Measurements from ENCODE around the gene COL6A5. TPM values are rescaled to one million over a fixed set of nuclear protein-coding genes. Genes with fewer than 3 reads are reported as not detected.

The COL6A5 gene
- total and polyA plus RNA-seq, 2 donors (not counting 1 experiment from before 2014, with no cell fraction given): 0.06 to 0.66 TPM

GRCh38 chr3:130380398-130380797 lies 34.9 kb downstream of the COL6A5 start:
- no peaks in the 10 kb centered on the region for H3K9me3 ChIP-seq (ENCODE audit: control insufficient read depth, insufficient read depth, low read depth, low read length)
- no peak for TF ChIP-seq EZH2 (IDR thresholded peaks at IDR 0.05; ENCODE audit: low read length, missing control alignments)
- no peak for TF ChIP-seq CTCF (conservative IDR thresholded peaks at IDR 0.05 in 1 of 2, IDR thresholded peaks at IDR 0.05 in 1 of 2; ENCODE audit: low read depth in 1 of 2, low read length in 2 of 2)

GRCh38 chr3:130383424-130383823 lies 38.0 kb downstream of the COL6A5 start:
- DNase-seq (ENCODE audit: low read depth in 2 of 2): no peak
- Histone ChIP-seq H3K27ac (ENCODE audit: insufficient read depth, low read length) (no peak overlapping the region), H4K20me1 (ENCODE audit: control insufficient read depth, extremely low read depth, insufficient read depth, low read length) (no peaks in the 10 kb centered on the region), H3K4me3 (replicated peaks in 1 of 4; ENCODE audit: control extremely low read depth in 1 of 4, insufficient read depth in 1 of 4, low read depth in 3 of 4, low read length in 4 of 4) (no peak overlapping the region), H3K79me2 (ENCODE audit: control insufficient read depth, insufficient read depth, low read length) (no peaks in the 10 kb centered on the region), H3K36me3 (ENCODE audit: control insufficient read depth, insufficient read depth, low read length) (no peaks in the 10 kb centered on the region), H3K4me2 (ENCODE audit: extremely low read depth, insufficient read depth, low read length) (no peak overlapping the region), H3K9me3 (ENCODE audit: control insufficient read depth, insufficient read depth, low read depth, low read length) (no peaks in the 10 kb centered on the region), H3K9ac (ENCODE audit: insufficient read depth, low read length) (no peak overlapping the region), H3K27me3 (ENCODE audit: control insufficient read depth, insufficient read depth, low read length) (no peaks in the 10 kb centered on the region), H3K4me1 (ENCODE audit: control insufficient read depth, extremely low read depth, insufficient read depth, low read length) (no peaks in the 10 kb centered on the region), H2AFZ (ENCODE audit: low read length) (no peak overlapping the region)
- TF ChIP-seq CTCF (conservative IDR thresholded peaks at IDR 0.05 in 1 of 2, IDR thresholded peaks at IDR 0.05 in 1 of 2; ENCODE audit: low read depth in 1 of 2, low read length in 2 of 2) (no peak), EZH2 (IDR thresholded peaks at IDR 0.05; ENCODE audit: low read length, missing control alignments) (no peak)

More at GRCh38 chr3:130380398-130380797, 34.9 kb downstream of the COL6A5 start:
- DNase-seq (ENCODE audit: low read depth in 2 of 2): no peak
- H3K4me3 ChIP-seq (replicated peaks in 1 of 4; ENCODE audit: control extremely low read depth in 1 of 4, insufficient read depth in 1 of 4, low read depth in 3 of 4, low read length in 4 of 4): no peak overlapping the region
- H3K9ac ChIP-seq (ENCODE audit: insufficient read depth, low read length): no peak overlapping the region
- H3K4me1 ChIP-seq (ENCODE audit: control insufficient read depth, extremely low read depth, insufficient read depth, low read length): no peaks in the 10 kb centered on the region
- H3K27ac ChIP-seq (ENCODE audit: insufficient read depth, low read length): no peak overlapping the region
- no peak overlapping the region for H2AFZ ChIP-seq (ENCODE audit: low read length)
- no peak overlapping the region for H3K4me2 ChIP-seq (ENCODE audit: extremely low read depth, insufficient read depth, low read length)
- no peaks in the 10 kb centered on the region for H3K79me2 ChIP-seq (ENCODE audit: control insufficient read depth, insufficient read depth, low read length)
- no peaks in the 10 kb centered on the region for H3K27me3 ChIP-seq (ENCODE audit: control insufficient read depth, insufficient read depth, low read length)
- no peaks in the 10 kb centered on the region for H3K36me3 ChIP-seq (ENCODE audit: control insufficient read depth, insufficient read depth, low read length)
- H4K20me1 ChIP-seq (ENCODE audit: control insufficient read depth, extremely low read depth, insufficient read depth, low read length): no peaks in the 10 kb centered on the region

GRCh38 chr3:130384476-130385025 lies 39.1 kb downstream of the COL6A5 start:
- Histone ChIP-seq H3K4me2 (ENCODE audit: extremely low read depth, insufficient read depth, low read length) (no peak overlapping the region), H3K27ac (ENCODE audit: insufficient read depth, low read length) (no peak overlapping the region), H3K4me1 (ENCODE audit: control insufficient read depth, extremely low read depth, insufficient read depth, low read length) (no peaks in the 10 kb centered on the region), H3K27me3 (ENCODE audit: control insufficient read depth, insufficient read depth, low read length) (no peaks in the 10 kb centered on the region), H3K36me3 (ENCODE audit: control insufficient read depth, insufficient read depth, low read length) (no peaks in the 10 kb centered on the region), H3K4me3 (replicated peaks in 1 of 4; ENCODE audit: control extremely low read depth in 1 of 4, insufficient read depth in 1 of 4, low read depth in 3 of 4, low read length in 4 of 4) (no peak overlapping the region), H3K79me2 (ENCODE audit: control insufficient read depth, insufficient read depth, low read length) (no peaks in the 10 kb centered on the region), H3K9ac (ENCODE audit: insufficient read depth, low read length) (no peak overlapping the region), H2AFZ (ENCODE audit: low read length) (no peak overlapping the region), H4K20me1 (ENCODE audit: control insufficient read depth, extremely low read depth, insufficient read depth, low read length) (no peaks in the 10 kb centered on the region), H3K9me3 (ENCODE audit: control insufficient read depth, insufficient read depth, low read depth, low read length) (no peaks in the 10 kb centered on the region)
- TF ChIP-seq EZH2 (IDR thresholded peaks at IDR 0.05; ENCODE audit: low read length, missing control alignments) (no peak), CTCF (conservative IDR thresholded peaks at IDR 0.05 in 1 of 2, IDR thresholded peaks at IDR 0.05 in 1 of 2; ENCODE audit: low read depth in 1 of 2, low read length in 2 of 2) (no peak)
- DNase-seq (ENCODE audit: low read depth in 2 of 2): no peak
